VCaP (cell line): ENCODE results near the gene NDUFB3.

Experiments used
- H3K27ac ChIP-seq: fragments of 450-650 bp; 2 replicates; pipeline ENCODE4 v1.5.1; 2017
- CTCF ChIP-seq: fragments of 450-650 bp; conservative IDR thresholded peaks from 2 replicates; pipeline ENCODE4 v1.5.1; 2017; ENCODE audit warnings: mild to moderate bottlenecking, moderate library complexity

The NDUFB3 gene

GRCh38 chr2:201116115-201116958 is 44.5 kb downstream of the NDUFB3 start, which contains the start of gene CFLAR:
CFLAR (plus strand) TSS chr2:201116164; CDS start chr2:201129866, 13,702 bp downstream.
- H3K27ac ChIP-seq, result peak within 1 kb of the TSS; percentile 98
- no peak for TF ChIP-seq CTCF

- no peak for TF ChIP-seq CTCF
- H3K27ac ChIP-seq, result peak overlapping the region; percentile 98
Observed at GRCh38 chr2:201116959-201117734, 45.3 kb downstream of the NDUFB3 start.

- H3K27ac ChIP-seq, result peak overlapping the region; percentile 98
Observed at GRCh38 chr2:201117735-201118094, 45.9 kb downstream of the NDUFB3 start.

GRCh38 chr2:201118121-201118960 is 46.5 kb downstream of the NDUFB3 start:
- peak; percentile 59 for TF ChIP-seq CTCF
- peak overlapping the region; percentile 98 for H3K27ac ChIP-seq

GRCh38 chr2:201118961-201119854 is 47.4 kb downstream of the NDUFB3 start:
- H3K27ac ChIP-seq, result peak overlapping the region; percentile 98
- no peak for TF ChIP-seq CTCF

GRCh38 chr2:201122276-201122675 is 50.5 kb downstream of the NDUFB3 start:
- no peak for TF ChIP-seq CTCF

More at GRCh38 chr2:201122276-201122675, 50.5 kb downstream of the NDUFB3 start:
- no peak overlapping the region for H3K27ac ChIP-seq
